ENCODE measurements around the gene MCMBP.

The MCMBP gene

GRCh38 chr10:119782981-119783664, 89.5 kb downstream of the MCMBP start:
- peak in 1 of 4 experiments; percentile 34 for DNase-seq

DNA sequence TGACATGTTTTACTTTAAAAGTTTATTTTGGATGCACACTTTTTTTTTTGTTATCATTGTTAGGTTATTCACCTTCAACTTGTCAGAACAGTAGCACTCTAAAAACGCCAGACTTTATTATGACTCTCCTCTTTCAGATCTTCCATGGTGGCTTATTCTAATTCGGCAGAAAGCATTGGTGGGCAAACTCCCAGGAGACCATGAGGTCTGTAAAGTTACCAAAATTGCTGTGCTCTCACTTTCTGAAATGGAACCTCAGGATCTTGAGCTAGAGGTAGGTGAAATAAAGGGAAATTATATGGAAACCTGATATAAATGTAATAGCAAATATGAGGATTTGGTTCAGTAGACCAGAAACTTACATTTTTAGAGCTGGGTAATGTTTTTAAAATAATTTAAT, 91.1 kb downstream of the MCMBP start:
- no peak for DNase-seq

DNA sequence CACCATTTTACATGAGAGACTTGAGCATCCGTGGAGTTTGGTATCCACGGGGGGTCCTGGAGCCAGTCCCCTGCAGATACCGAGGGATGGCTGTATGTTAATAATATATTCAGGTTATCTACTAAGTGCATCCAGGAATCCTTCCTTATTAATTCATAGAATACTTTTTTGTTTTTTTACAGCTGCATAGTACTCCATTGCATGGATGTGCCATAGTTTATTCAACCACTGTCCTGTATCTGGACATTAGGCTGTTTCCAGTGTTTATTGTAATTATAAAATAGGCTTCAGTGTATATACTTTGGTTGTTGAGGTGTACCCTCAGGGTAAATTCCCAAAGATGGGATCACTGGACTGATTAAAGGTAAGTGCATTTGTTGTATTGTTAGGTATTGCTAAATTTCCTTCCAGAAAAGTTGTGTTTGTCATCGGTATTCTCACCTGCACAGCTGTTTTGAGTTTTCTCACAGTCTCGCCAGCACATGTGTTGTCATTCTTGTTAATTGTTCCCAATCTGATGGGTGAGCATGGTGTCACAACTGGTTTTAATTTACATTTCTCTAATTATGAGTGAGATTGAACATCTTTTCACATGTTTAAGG, 91.7 kb downstream of the MCMBP start:
- no peak for DNase-seq

Data from suppressor macrophage (primary cell).